HCT116 (cell line): ENCODE data around the gene GFOD1. TPM values are rescaled to one million over a fixed set of nuclear protein-coding genes. Genes with fewer than 3 reads are reported as not detected.
"Not testable (repeated sequence)": the region's sequence is repeated elsewhere in the genome, so short reads cannot be mapped to it uniquely, and the experiment has no call there.

Source experiments
- ATAC-seq: fragments of 200-7000 bp; cut with Tn5 transposase; 2 replicates; pipeline ENCODE4 v1.9.1; 2020; ENCODE audit warnings: mild to moderate bottlenecking, moderate library complexity
- BruUV-seq: library from RNA; stranded (reverse); fragments of 400-500 nt; replicated peaks from 2 replicates; lab custom pipeline; 2021; lab: Mats Ljungman, UMichigan
- CTCF ChIA-PET: fragments of 300-600 bp; sonication (Branson Sonifier 250); formaldehyde crosslinking; loops from one replicate; lab custom pipeline; 2021; ENCODE audit warnings: antibody characterized with exemption; lab: Charles Lee
- POLR2A ChIA-PET: fragments of 300-600, 350-600 bp; sonication (Branson Sonifier 250); formaldehyde crosslinking; loops from one replicate; lab custom pipeline; 2021; ENCODE audit warnings: antibody characterized with exemption; lab: Charles Lee
- RAD21 ChIA-PET, 2 experiments: fragments of 300-600 bp; sonication (Branson Sonifier 250); formaldehyde crosslinking; loops; one replicate each; lab custom pipeline; 2023; ENCODE audit warnings: low total read pairs in 2 of 2; ENCODE audit not compliant: uncharacterized antibody in 2 of 2, unreplicated experiment in 2 of 2, low non-redundant PET in 1 of 2; lab: Charles Lee
- DNase-seq: peaks from one replicate; pipeline ENCODE4 v3.0.0-alpha.2; 2010; ENCODE audit warnings: low read depth, low spot score
- H2AFZ ChIP-seq: fragments of 200-600 bp; shearing (Covaris generic), sonication (generic); 2 replicates; pipeline ENCODE4 v1.6.1; 2017; ENCODE audit warnings: low read depth, mixed run types, mixed read lengths, antibody characterized with exemption, low read length; ENCODE audit not compliant: poor library complexity, severe bottlenecking
- H3K27ac ChIP-seq: 2 replicates; pipeline ENCODE4 v1.5.1; 2012; ENCODE audit warnings: low read depth, low read length
- H3K27me3 ChIP-seq: fragments of 200-600 bp; sonication (generic); 2 replicates; pipeline ENCODE4 v1.6.1; 2016; ENCODE audit warnings: mixed run types, low read length, mixed read lengths; ENCODE audit not compliant: insufficient read depth
- H3K36me3 ChIP-seq, 2 experiments: fragments of 200-500 bp in 1 of 2; fragments of 200-600 bp in 1 of 2; sonication (Bioruptor generic) in 1 of 2; sonication (generic) in 1 of 2; 2 replicates each; pipeline versions ENCODE4 v1.5.1 to v1.6.1; 2014 to 2016; ENCODE audit warnings: low read length in 2 of 2, inconsistent platforms in 1 of 2, mixed read lengths in 1 of 2, mixed run types in 1 of 2; ENCODE audit not compliant: insufficient read depth in 2 of 2, control insufficient read depth in 1 of 2
- H3K4me1 ChIP-seq, 2 experiments: fragments of 200-600 bp in 1 of 2; sonication (generic) in 1 of 2; 2 replicates each; pipeline versions ENCODE4 v1.5.1 to v1.6.1; 2012 to 2017; ENCODE audit warnings: low read length in 2 of 2, inconsistent platforms in 1 of 2, mild to moderate bottlenecking in 1 of 2, mixed read lengths in 1 of 2, mixed run types in 1 of 2, moderate library complexity in 1 of 2; ENCODE audit not compliant: insufficient read depth in 2 of 2, control insufficient read depth in 1 of 2
- H3K4me2 ChIP-seq: fragments of 200-600 bp; sonication (generic); 2 replicates; pipeline ENCODE4 v1.6.1; 2017; ENCODE audit warnings: mixed run types, low read length, mixed read lengths
- H3K4me3 ChIP-seq, 2 experiments: fragments of 200-600 bp in 1 of 2; sonication (generic) in 1 of 2; replicated peaks in 1 of 2; 2 replicates each; pipeline ENCODE4 v1.5.1; 2011 to 2016; ENCODE audit warnings: low read length in 2 of 2, control low read depth in 1 of 2, low read depth in 1 of 2, mild to moderate bottlenecking in 1 of 2, mixed read lengths in 1 of 2, mixed run types in 1 of 2
- H3K79me2 ChIP-seq: fragments of 200-600 bp; sonication (generic); 2 replicates; pipeline ENCODE4 v1.6.1; 2017; ENCODE audit warnings: mild to moderate bottlenecking, mixed run types, low read length, moderate library complexity, mixed read lengths; ENCODE audit not compliant: insufficient read depth
- H3K9ac ChIP-seq: fragments of 200-600 bp; sonication (generic); 2 replicates; pipeline ENCODE4 v1.6.1; 2016; ENCODE audit warnings: low read length, mixed read lengths
- H3K9me2 ChIP-seq: fragments of 200-600 bp; sonication (generic), shearing (Covaris generic); 2 replicates; pipeline ENCODE4 v1.6.1; 2017; ENCODE audit warnings: mixed run types, mild to moderate bottlenecking, moderate library complexity; ENCODE audit not compliant: insufficient read depth
- H3K9me3 ChIP-seq, 2 experiments: fragments of 200-500 bp in 1 of 2; fragments of 200-600 bp in 1 of 2; sonication (Bioruptor generic) in 1 of 2; sonication (generic) in 1 of 2; 2 replicates each; pipeline ENCODE4 v1.6.1; 2014 to 2017; ENCODE audit warnings: low read length in 2 of 2, mixed read lengths in 2 of 2, inconsistent platforms in 1 of 2, low read depth in 1 of 2, mild to moderate bottlenecking in 1 of 2, mixed run types in 1 of 2, moderate library complexity in 1 of 2; ENCODE audit not compliant: control insufficient read depth in 1 of 2, insufficient read depth in 1 of 2
- H4K20me1 ChIP-seq: fragments of 200-600 bp; sonication (generic), shearing (Covaris generic); 2 replicates; pipeline ENCODE4 v1.6.1; 2017; ENCODE audit warnings: mixed run types, mild to moderate bottlenecking, moderate library complexity; ENCODE audit not compliant: insufficient read depth
- ELF1 ChIP-seq: IDR thresholded peaks from 2 replicates; pipeline ENCODE4 v1.6.1; 2012; ENCODE audit warnings: low read depth, borderline replicate concordance
- EZH2 ChIP-seq: fragments of 200-600 bp; sonication (generic); IDR thresholded peaks from 2 replicates; pipeline ENCODE4 v1.6.1; 2017; ENCODE audit warnings: antibody characterized with exemption, mixed run types
- EZH2phosphoT487 ChIP-seq: fragments of 200-600 bp; IDR thresholded peaks from 2 replicates; pipeline ENCODE4 v1.6.1; 2018; ENCODE audit warnings: antibody characterized with exemption, borderline replicate concordance
- FOSL1 ChIP-seq: IDR thresholded peaks from 2 replicates; pipeline ENCODE4 v1.6.1; 2012; ENCODE audit warnings: low read depth
- POLR2AphosphoS5 ChIP-seq: IDR thresholded peaks from 2 replicates; pipeline ENCODE4 v1.6.1; 2011; ENCODE audit warnings: mild to moderate bottlenecking, low read depth, low read length, moderate library complexity
- SIN3A ChIP-seq: IDR thresholded peaks from 2 replicates; pipeline ENCODE4 v1.6.1; 2012; ENCODE audit warnings: low read depth
- SP1 ChIP-seq: IDR thresholded peaks from 2 replicates; pipeline ENCODE4 v1.6.1; 2012; ENCODE audit warnings: low read depth
- SRF ChIP-seq: IDR thresholded peaks from 2 replicates; pipeline ENCODE4 v1.6.1; 2012; ENCODE audit warnings: low read depth
- TCF7L2 ChIP-seq: IDR thresholded peaks from 2 replicates; pipeline ENCODE4 v1.7.0; 2011; ENCODE audit warnings: borderline replicate concordance, inconsistent platforms; ENCODE audit not compliant: insufficient read depth, insufficient read length; ENCODE audit errors: extremely low read depth
- YY1 ChIP-seq: IDR thresholded peaks from 2 replicates; pipeline ENCODE4 v1.6.1; 2011; ENCODE audit warnings: low read length, low read depth, moderate library complexity, mild to moderate bottlenecking; ENCODE audit not compliant: insufficient replicate concordance; ENCODE audit errors: extremely low read depth
- ZFX ChIP-seq: fragments of 450-650 bp; IDR thresholded peaks from 2 replicates; pipeline ENCODE4 v1.6.1; 2017
- intact Hi-C: fragments of 100-400 bp; cut with micrococcal nuclease; formaldehyde crosslinking; loops from 2 replicates; pipeline ENCODE4 v1.10.0; 2022
- total RNA-seq: library from RNA; stranded (reverse); gene quantifications from one replicate; pipeline ENCODE4 v1.2.1, GENCODE V29; 2021; ENCODE audit not compliant: unreplicated experiment
- TF ChIP-seq, protein P1 (sequence below): IDR thresholded peaks from 2 replicates; pipeline ENCODE4 v1.6.1; 2011; ENCODE audit warnings: mild to moderate bottlenecking, low read length, moderate library complexity; ENCODE audit not compliant: insufficient replicate concordance; ENCODE audit errors: extremely low read depth
- TF ChIP-seq, protein P2 (sequence below): IDR thresholded peaks from 2 replicates; pipeline ENCODE4 v1.6.1; 2012
- TF ChIP-seq, protein P3 (sequence below), 3 experiments: fragments of 200-600 bp in 1 of 3; sonication (generic) in 1 of 3; IDR thresholded peaks in 2 of 3; conservative IDR thresholded peaks in 1 of 3; 2 replicates each; pipeline ENCODE4 v1.5.1; 2012 to 2017; ENCODE audit warnings: low read depth in 2 of 3, low read length in 2 of 3, antibody characterized with exemption in 1 of 3, borderline replicate concordance in 1 of 3, control low read depth in 1 of 3, mild to moderate bottlenecking in 1 of 3, mixed read lengths in 1 of 3, mixed run types in 1 of 3, moderate library complexity in 1 of 3; ENCODE audit not compliant: insufficient read depth in 1 of 3

Gene GFOD1
- total RNA-seq, 1 experiment from 2014 or later = 3.8 TPM

DNA sequence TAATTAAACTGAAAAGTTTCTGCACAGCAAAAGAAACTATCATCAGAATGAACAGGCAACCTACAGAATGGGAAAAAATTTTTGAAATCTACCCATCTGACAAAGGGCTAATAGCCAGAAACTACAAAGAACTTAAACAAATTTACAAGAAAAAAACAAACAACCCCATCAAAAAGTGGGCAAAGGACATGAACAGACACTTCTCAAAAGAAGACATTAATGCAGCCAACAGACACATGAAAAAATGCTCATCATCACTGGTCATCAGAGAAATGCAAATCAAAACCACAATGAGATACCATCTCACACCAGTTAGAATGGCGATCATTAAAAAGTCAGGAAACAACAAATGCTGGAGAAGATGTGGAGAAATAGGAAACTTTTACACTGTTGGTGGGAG lies 98.6 kb downstream of the GFOD1 start:
- H4K20me1 ChIP-seq, H3K4me2 ChIP-seq, DNase-seq, H3K36me3 ChIP-seq, H3K27me3 ChIP-seq, H3K9me2 ChIP-seq, H3K4me1 ChIP-seq, H3K79me2 ChIP-seq, H3K27ac ChIP-seq, intact Hi-C loops, BruUV-seq, CTCF ChIA-PET, H3K9ac ChIP-seq, RAD21 ChIA-PET, H2AFZ ChIP-seq, ATAC-seq, POLR2A ChIA-PET, H3K9me3 ChIP-seq, H3K4me3 ChIP-seq: not testable (repeated sequence)

DNA sequence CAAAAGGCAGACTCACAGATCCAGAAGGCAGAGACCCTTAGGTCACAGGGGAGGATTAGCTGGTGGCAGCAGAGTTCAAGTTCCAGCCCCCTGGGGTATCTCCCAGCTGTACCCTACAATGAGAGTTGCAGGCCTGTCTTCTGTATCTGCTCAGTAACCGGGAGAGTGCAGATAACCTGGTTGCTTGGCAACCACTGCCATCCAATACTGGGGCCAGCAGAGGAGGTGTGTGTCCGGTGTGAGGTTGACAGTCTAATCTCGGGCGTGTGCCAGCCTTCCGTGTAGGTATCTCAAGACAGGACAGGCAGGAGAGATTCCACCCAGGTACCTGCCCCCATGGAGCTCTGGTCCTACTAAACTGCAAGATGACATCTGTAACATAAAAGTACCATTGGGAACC lies 102.4 kb downstream of the GFOD1 start:
- H3K9me3 ChIP-seq = no peaks in the 10 kb centered on the region
- TF ChIP-seq, protein P1, sequence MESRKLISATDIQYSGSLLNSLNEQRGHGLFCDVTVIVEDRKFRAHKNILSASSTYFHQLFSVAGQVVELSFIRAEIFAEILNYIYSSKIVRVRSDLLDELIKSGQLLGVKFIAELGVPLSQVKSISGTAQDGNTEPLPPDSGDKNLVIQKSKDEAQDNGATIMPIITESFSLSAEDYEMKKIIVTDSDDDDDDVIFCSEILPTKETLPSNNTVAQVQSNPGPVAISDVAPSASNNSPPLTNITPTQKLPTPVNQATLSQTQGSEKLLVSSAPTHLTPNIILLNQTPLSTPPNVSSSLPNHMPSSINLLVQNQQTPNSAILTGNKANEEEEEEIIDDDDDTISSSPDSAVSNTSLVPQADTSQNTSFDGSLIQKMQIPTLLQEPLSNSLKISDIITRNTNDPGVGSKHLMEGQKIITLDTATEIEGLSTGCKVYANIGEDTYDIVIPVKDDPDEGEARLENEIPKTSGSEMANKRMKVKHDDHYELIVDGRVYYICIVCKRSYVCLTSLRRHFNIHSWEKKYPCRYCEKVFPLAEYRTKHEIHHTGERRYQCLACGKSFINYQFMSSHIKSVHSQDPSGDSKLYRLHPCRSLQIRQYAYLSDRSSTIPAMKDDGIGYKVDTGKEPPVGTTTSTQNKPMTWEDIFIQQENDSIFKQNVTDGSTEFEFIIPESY = no peak
- TF ChIP-seq SP1 (no peak), YY1 (no peak), POLR2AphosphoS5 (no peak), FOSL1 (no peak), ZFX (no peak), SRF (no peak), TCF7L2 (no peak), EZH2 (no peak), SIN3A (no peak), EZH2phosphoT487 (no peak), ELF1 (no peak)
- TF ChIP-seq, protein P2, sequence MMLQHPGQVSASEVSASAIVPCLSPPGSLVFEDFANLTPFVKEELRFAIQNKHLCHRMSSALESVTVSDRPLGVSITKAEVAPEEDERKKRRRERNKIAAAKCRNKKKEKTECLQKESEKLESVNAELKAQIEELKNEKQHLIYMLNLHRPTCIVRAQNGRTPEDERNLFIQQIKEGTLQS = no peak
- TF ChIP-seq, protein P3, sequence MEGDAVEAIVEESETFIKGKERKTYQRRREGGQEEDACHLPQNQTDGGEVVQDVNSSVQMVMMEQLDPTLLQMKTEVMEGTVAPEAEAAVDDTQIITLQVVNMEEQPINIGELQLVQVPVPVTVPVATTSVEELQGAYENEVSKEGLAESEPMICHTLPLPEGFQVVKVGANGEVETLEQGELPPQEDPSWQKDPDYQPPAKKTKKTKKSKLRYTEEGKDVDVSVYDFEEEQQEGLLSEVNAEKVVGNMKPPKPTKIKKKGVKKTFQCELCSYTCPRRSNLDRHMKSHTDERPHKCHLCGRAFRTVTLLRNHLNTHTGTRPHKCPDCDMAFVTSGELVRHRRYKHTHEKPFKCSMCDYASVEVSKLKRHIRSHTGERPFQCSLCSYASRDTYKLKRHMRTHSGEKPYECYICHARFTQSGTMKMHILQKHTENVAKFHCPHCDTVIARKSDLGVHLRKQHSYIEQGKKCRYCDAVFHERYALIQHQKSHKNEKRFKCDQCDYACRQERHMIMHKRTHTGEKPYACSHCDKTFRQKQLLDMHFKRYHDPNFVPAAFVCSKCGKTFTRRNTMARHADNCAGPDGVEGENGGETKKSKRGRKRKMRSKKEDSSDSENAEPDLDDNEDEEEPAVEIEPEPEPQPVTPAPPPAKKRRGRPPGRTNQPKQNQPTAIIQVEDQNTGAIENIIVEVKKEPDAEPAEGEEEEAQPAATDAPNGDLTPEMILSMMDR (IDR thresholded peaks at IDR 0.05 in 2 of 3, conservative IDR thresholded peaks at IDR 0.05 in 1 of 3; ENCODE audit: borderline replicate concordance in 1 of 3, insufficient read depth in 1 of 3, low read depth in 2 of 3, low read length in 2 of 3) = no peak
- BruUV-seq = no TSS peak
- ChIA-PET POLR2A (no interaction called here), RAD21 (no interaction called here), CTCF (interaction anchor here (1.4 kb wide), 1 partner anchor 190 kb away, joined by 3 read pairs; the partner anchor contains the start of gene SIRT5)
- no peaks in the 10 kb centered on the region for H3K36me3 ChIP-seq
- ATAC-seq = no peak
- H3K9me2 ChIP-seq = no peaks in the 10 kb centered on the region
- no peak overlapping the region for H3K4me3 ChIP-seq
- H3K4me2 ChIP-seq = no peak overlapping the region
- no peak for DNase-seq
- H3K27ac ChIP-seq = no peak overlapping the region
- H3K4me1 ChIP-seq = no peaks in the 10 kb centered on the region
- intact Hi-C loops = no loop called here
- H3K79me2 ChIP-seq = no peaks in the 10 kb centered on the region
- no peak overlapping the region for H2AFZ ChIP-seq
- no peaks in the 10 kb centered on the region for H3K27me3 ChIP-seq
- H3K9ac ChIP-seq = no peak overlapping the region
- no peaks in the 10 kb centered on the region for H4K20me1 ChIP-seq
